ENCODE data around the gene PFKL.

- no peak for TF ChIP-seq EZH2 (IDR thresholded peaks at IDR 0.05; ENCODE audit: insufficient read depth, poor library complexity, severe bottlenecking)
- TF ChIP-seq EZH2phosphoT487 (IDR thresholded peaks at IDR 0.05; ENCODE audit: insufficient read depth, low read depth) = no peak
These were observed 22.9 kb downstream of the PFKL start for GRCh38 chr21:44322621-44323325.
